ENCODE measurements around the gene GALNS.

DNA sequence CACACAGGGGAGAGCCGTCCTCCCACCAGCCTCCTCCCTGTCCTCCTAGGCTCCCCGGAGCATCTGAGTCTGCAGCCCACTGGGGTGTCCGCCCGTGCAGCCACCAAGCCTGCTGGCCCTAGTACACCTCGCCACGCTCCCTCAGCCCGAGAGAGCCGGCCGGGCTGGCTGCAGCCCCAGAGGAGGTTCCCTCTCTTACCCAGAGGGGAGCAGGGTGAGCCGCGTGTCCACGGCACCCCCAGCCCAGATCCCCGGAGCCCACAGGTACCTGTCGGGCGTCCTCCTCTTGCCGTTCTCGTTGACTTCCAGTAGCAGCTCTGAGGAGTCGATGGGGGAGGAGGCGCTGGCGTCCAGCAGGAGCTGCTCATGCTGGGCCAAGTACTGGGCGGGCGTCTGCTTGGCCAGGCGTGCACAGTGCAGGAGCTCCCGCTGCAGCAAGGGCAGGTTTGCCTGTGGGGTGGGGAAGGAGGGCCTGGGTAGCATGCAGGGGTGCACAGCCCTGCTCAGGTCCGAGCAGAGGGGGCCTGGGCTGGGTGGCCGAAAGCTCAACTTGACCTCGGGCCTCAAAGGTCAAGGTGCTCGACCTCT, 29.0 kb upstream of the GALNS start:
- TF ChIP-seq, protein P1, sequence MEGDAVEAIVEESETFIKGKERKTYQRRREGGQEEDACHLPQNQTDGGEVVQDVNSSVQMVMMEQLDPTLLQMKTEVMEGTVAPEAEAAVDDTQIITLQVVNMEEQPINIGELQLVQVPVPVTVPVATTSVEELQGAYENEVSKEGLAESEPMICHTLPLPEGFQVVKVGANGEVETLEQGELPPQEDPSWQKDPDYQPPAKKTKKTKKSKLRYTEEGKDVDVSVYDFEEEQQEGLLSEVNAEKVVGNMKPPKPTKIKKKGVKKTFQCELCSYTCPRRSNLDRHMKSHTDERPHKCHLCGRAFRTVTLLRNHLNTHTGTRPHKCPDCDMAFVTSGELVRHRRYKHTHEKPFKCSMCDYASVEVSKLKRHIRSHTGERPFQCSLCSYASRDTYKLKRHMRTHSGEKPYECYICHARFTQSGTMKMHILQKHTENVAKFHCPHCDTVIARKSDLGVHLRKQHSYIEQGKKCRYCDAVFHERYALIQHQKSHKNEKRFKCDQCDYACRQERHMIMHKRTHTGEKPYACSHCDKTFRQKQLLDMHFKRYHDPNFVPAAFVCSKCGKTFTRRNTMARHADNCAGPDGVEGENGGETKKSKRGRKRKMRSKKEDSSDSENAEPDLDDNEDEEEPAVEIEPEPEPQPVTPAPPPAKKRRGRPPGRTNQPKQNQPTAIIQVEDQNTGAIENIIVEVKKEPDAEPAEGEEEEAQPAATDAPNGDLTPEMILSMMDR (IDR thresholded peaks at IDR 0.05; ENCODE audit: extremely low read depth in 1 of 2, insufficient read depth in 1 of 2, low read depth in 1 of 2, low read length in 2 of 2): no peak
- no peak for TF ChIP-seq POLR2AphosphoS5 (IDR thresholded peaks at IDR 0.05; ENCODE audit: insufficient read depth, low read depth, low read length)
- no peak for TF ChIP-seq EZH2 (IDR thresholded peaks at IDR 0.05; ENCODE audit: borderline replicate concordance, low read depth, low read length, severe bottlenecking)
- no peak for TF ChIP-seq POLR2A (IDR thresholded peaks at IDR 0.05; ENCODE audit: low read depth, low read length)
- TF ChIP-seq, protein P2, sequence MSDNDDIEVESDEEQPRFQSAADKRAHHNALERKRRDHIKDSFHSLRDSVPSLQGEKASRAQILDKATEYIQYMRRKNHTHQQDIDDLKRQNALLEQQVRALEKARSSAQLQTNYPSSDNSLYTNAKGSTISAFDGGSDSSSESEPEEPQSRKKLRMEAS (IDR thresholded peaks at IDR 0.05; ENCODE audit: insufficient read depth, insufficient read length): no peak
- no peak for TF ChIP-seq GATA2 (IDR thresholded peaks at IDR 0.05; ENCODE audit: insufficient read depth, insufficient read length, low read depth, low read length)
- TF ChIP-seq JUN (IDR thresholded peaks at IDR 0.05; ENCODE audit: borderline replicate concordance, insufficient read depth, insufficient read length, low read depth): no peak
- TF ChIP-seq FOS (IDR thresholded peaks at IDR 0.05; ENCODE audit: borderline replicate concordance, insufficient read depth, low read length): no peak
